GM21528 (cell line): ENCODE data around the gene PCDH9.
A peak's percentile ranks its signal among the peaks of the same experiment; 100 is the strongest.

Experiments used
- ATAC-seq: cut with Tn5 transposase; IDR thresholded peaks from one replicate; pipeline ENCODE4 v1.9.1; 2021; ENCODE audit warnings: mild to moderate bottlenecking, moderate library complexity; ENCODE audit not compliant: unreplicated experiment, low FRiP score

The PCDH9 gene

GRCh38 chr13:66518068-66518467 is 712.1 kb downstream of the PCDH9 start:
- no peak for ATAC-seq

DNA sequence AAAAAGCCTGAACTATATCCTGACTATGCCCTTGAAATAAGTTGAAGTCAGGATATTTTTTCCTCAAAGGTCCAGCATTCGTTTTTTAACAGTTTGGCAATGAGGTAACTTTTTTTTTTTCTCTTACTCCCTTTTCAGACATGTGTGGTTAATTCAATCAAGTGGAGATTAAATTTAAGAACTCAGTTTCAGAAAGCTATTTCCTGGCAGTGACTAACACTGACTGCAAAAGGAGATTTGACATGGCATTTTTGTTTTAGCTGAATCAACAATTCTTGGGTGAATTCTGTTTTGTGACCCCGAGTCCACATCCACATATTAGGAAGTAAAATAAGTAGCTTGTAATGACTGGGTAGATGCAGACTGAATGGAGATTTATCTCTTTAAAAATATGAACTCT is 716.4 kb downstream of the PCDH9 start:
- ATAC-seq = no peak

- no peak for ATAC-seq
Measured at GRCh38 chr13:66509175-66509574, 721.0 kb downstream of the PCDH9 start.

GRCh38 chr13:66508153-66508909 is 721.8 kb downstream of the PCDH9 start:
- ATAC-seq = no peak

- peak; percentile 90 for ATAC-seq
Measured at GRCh38 chr13:66506979-66507378, 723.2 kb downstream of the PCDH9 start.

GRCh38 chr13:66506051-66506777 is 723.9 kb downstream of the PCDH9 start:
- no peak for ATAC-seq

- no peak for ATAC-seq
Measured at GRCh38 chr13:66503890-66504289, 726.2 kb downstream of the PCDH9 start.

GRCh38 chr13:66501181-66501580 is 729.0 kb downstream of the PCDH9 start:
- no peak for ATAC-seq

- ATAC-seq = peak; percentile 83
Measured at GRCh38 chr13:66492479-66492878, 737.7 kb downstream of the PCDH9 start.

DNA sequence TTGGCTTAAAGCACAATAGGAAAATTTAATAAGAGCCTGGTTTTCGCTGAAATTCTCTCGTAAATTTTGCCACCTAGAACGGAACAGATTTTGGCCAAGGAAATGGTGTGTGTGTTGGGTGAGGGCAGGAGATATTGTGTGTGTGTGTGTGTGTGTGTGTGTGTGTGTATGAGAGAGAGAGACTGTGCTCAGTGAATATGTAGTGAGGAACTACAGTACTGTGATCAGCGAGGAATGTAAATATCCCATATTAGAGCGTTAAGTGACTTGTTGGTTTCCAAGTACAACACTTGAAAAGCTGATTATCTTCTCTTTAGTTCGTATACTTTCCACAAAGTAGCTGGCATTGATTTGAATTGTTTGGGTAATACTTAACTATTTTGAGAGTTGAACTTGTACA is 738.9 kb downstream of the PCDH9 start:
- no peak for ATAC-seq

DNA sequence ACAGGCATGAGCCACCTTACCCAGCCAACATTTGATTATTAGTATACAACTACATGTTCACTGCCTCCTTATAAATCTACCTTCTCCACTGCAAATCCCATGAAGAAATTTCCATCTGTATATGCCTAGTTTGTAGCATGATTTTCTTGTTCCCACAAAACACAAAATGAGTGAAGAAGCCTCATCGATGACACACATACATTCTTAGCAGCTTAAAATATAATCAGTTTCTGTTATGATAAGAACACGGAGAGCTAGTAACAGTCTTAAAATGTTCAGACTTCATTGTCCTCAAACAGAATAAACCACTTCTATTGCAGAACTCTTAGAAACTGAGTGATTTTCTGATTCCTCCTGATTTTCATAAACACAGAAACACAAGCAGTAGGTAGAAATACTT is 740.5 kb downstream of the PCDH9 start:
- ATAC-seq = no peak

DNA sequence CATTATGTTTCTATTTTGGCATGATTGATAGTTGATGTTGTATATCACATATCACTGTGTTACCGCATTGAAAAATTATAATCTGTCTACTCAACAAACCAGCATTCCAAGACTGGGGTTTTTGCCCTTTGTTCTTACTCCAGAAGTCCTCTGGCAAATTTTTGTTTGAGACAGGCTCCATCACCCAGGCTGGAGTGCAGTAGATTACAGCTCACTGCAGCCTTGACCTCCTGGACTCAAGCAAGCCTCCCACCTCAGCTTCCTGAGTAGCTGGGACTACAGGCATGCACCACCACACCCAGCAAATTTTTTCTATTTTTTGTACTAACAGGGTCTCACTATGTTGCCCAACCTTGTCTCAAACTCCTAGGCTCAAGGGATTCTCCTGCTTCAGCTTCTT is 741.0 kb downstream of the PCDH9 start:
- ATAC-seq = no peak

- ATAC-seq = no peak
Measured at GRCh38 chr13:66483712-66484111, 746.4 kb downstream of the PCDH9 start.

GRCh38 chr13:66482836-66483235 is 747.3 kb downstream of the PCDH9 start:
- ATAC-seq = no peak

DNA sequence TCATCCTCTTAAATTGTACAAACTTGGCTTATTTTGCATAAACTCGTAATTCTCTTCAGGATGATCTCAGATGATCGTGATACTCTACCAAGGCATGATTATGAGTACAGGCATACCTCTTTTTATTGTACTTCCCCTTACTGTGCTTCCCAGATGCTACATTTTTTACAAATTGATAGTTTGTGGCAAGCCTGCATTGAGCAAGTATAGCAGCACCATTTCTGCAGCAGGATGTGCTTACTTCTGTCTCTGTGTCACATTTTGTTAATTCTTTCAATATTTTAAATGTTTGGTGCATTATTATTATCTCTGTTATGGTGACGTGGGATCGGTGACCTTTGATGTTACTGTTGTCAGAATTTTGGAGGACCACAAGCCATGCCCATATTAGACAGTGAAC is 752.3 kb downstream of the PCDH9 start:
- no peak for ATAC-seq

DNA sequence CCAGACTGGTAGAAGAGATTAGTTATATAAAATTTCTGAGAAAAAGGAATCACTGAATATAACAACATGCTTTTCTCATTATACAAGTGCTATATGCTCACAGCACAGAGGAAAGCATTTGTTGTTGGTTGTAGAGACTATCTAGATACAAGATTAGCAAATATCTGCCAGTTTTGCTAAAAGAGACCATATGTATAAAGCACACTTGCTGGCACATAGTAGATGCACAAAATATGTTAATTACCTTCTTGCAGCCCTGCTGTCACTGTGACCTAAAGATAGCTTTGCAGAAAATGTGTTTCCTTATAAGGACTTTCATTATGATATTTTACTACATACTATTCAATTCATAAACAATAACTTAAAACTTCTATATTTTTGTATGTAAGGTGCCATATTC is 755.1 kb downstream of the PCDH9 start:
- no peak for ATAC-seq

- ATAC-seq = no peak
Measured at GRCh38 chr13:66469745-66470144, 760.4 kb downstream of the PCDH9 start.

DNA sequence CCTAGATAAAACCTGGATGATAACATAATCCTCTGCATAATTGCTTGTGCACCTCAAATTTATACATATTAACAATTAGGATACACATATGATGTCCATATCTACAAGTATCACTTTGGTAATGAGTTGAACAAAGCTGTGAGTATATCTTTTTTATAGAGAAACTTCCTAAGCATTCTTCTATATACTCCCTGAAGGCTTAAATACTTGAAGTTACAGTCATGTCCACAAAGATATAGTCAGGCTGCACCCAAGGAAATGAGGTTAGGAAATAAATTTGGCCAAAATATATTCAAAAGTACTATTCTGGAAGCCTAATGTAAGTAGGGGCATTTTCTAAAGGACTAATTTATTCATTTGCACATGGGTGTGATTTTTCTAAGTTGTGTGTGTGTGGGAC is 761.5 kb downstream of the PCDH9 start:
- no peak for ATAC-seq

DNA sequence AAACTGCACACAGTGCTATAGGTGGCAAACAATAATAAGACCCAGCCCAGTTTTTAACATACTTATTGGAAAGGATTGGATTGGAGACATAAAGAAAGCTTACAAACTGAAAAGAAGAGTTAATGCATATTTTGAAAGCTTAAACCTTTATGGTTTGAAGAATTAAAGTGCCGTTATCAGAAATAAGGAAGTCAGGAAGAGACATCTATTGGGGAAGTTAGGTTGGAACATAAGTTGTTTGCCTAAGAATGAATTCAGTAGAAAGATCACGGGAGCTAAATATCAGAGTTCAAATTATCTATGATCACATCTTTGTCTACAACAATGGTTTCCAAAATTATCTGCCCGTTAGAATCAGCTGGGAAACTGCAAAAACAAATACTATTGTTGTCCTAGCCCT is 767.9 kb downstream of the PCDH9 start:
- ATAC-seq = no peak

DNA sequence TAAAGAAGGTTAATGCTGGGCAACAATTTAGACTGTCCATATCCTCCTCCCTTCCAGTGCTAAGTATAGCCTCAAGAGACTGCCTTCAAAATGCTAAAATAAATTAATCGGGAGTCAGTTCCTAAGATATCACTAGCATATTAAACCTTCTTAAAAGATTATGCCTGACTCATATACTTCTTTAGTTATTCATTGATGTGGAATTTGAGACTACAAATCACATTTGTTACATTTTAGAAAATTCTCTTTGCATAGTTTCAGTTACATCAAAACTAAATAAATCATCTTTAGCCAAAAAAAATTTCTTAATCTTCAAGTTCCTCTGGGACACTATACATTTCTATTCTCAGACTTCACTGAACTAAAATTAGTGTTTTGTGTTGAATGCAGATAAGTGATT is 769.1 kb downstream of the PCDH9 start:
- no peak for ATAC-seq

DNA sequence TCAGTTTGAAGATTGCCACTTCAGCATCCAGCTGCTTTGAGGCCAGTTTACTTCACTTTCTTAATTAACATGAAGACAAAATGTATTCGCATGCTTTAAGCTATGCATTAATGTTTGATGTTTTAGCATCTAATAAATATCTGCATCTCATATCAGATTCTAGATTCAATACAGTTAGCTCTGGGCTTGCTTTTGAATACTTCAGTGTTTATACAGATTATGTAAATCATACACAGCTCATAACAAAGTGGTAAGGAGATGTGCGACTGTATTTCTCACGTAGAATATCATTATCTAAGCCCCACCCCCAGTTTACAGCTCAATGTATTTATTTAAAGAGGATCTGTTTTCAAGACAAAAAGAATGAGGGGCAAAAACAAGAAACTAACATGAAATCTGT is 770.5 kb downstream of the PCDH9 start:
- ATAC-seq = no peak

GRCh38 chr13:66459143-66459542 is 771.0 kb downstream of the PCDH9 start:
- ATAC-seq = no peak
